ENCODE results near the gene DRP2. TPM values are rescaled to one million over a fixed set of nuclear protein-coding genes. Genes with fewer than 3 reads are reported as not detected.

Gene DRP2
- total and polyA plus RNA-seq, 12 donors, result 0.04 to 0.32 (median 0.23) TPM; not detected in 4

- H3K36me3 ChIP-seq (replicated peaks in 1 of 2), result no peaks in the 10 kb centered on the region
- TF ChIP-seq CTCF (IDR thresholded peaks at IDR 0.05) (no peak), POLR2A (IDR thresholded peaks at IDR 0.05) (no peak)
- 33 to 61% (median 59%) methylated on average over 1 to 2 of the region's 2 CpGs for WGBS, 4 donors
These were observed 44.2 kb downstream of the DRP2 start for GRCh38 chrX:101263766-101264165.

GRCh38 chrX:101265869-101266428 lies 46.4 kb downstream of the DRP2 start:
- H3K4me1 ChIP-seq (replicated peaks in 1 of 2), result no peaks in the 10 kb centered on the region
- H3K27me3 ChIP-seq, result peaks cover 6% of the 10 kb centered on the region
- no peak for TF ChIP-seq CTCF (IDR thresholded peaks at IDR 0.05)
- no peak for TF ChIP-seq POLR2A (IDR thresholded peaks at IDR 0.05)
- no peak overlapping the region for H3K4me3 ChIP-seq
- H3K27ac ChIP-seq, result no peak overlapping the region
- H3K9me3 ChIP-seq (replicated peaks in 1 of 3), result no peaks in the 10 kb centered on the region
- no peaks in the 10 kb centered on the region for H3K36me3 ChIP-seq (replicated peaks in 1 of 2)
- WGBS, 4 donors, result 58 to 83% (median 65%) methylated on average over 2 to 5 of the region's 5 CpGs
- peak in 2 of 7 donors; percentile 1 to 46 for DNase-seq
- intact Hi-C loops (cut with DNase I), result no loop called here

More at GRCh38 chrX:101263766-101264165, 44.2 kb downstream of the DRP2 start:
- no peaks in the 10 kb centered on the region for H3K9me3 ChIP-seq (replicated peaks in 1 of 3)
- H3K27ac ChIP-seq, result no peak overlapping the region
- no peaks in the 10 kb centered on the region for H3K4me1 ChIP-seq (replicated peaks in 1 of 2)
- H3K27me3 ChIP-seq, result peaks cover 8% of the 10 kb centered on the region
- no peak for DNase-seq
- no peak overlapping the region for H3K4me3 ChIP-seq
- intact Hi-C loops (cut with DNase I), result no loop called here

GRCh38 chrX:101274198-101274597 lies 54.6 kb downstream of the DRP2 start:
- no peak overlapping the region for H3K4me3 ChIP-seq
- H3K36me3 ChIP-seq (replicated peaks in 1 of 2), result no peaks in the 10 kb centered on the region
- TF ChIP-seq CTCF (IDR thresholded peaks at IDR 0.05) (no peak), POLR2A (IDR thresholded peaks at IDR 0.05) (no peak)
- peaks cover 8% of the 10 kb centered on the region for H3K27me3 ChIP-seq
- 78 to 95% (median 84%) methylated on average over 4 to 6 of the region's 6 CpGs for WGBS, 4 donors
- H3K27ac ChIP-seq, result no peak overlapping the region
- intact Hi-C loops (cut with DNase I), result no loop called here
- no peak for DNase-seq
- H3K4me1 ChIP-seq (replicated peaks in 1 of 2), result no peaks in the 10 kb centered on the region
- H3K9me3 ChIP-seq (replicated peaks in 1 of 3), result no peaks in the 10 kb centered on the region

GRCh38 chrX:101276238-101276637 lies 56.7 kb downstream of the DRP2 start:
- H3K4me1 ChIP-seq (replicated peaks in 1 of 2), result no peaks in the 10 kb centered on the region
- no peak for DNase-seq
- H3K4me3 ChIP-seq, result no peak overlapping the region
- H3K9me3 ChIP-seq (replicated peaks in 1 of 3), result no peaks in the 10 kb centered on the region
- TF ChIP-seq CTCF (IDR thresholded peaks at IDR 0.05) (no peak), POLR2A (IDR thresholded peaks at IDR 0.05) (no peak)
- intact Hi-C loops (cut with DNase I), result no loop called here
- H3K36me3 ChIP-seq (replicated peaks in 1 of 2), result no peaks in the 10 kb centered on the region
- H3K27ac ChIP-seq, result no peak overlapping the region
- peaks cover 10% of the 10 kb centered on the region for H3K27me3 ChIP-seq
- 73 to 80% (median 74%) methylated on average over 2 of the region's 2 CpGs for WGBS, 4 donors
